ENCODE results near the gene FAM151A.

The FAM151A gene

DNA sequence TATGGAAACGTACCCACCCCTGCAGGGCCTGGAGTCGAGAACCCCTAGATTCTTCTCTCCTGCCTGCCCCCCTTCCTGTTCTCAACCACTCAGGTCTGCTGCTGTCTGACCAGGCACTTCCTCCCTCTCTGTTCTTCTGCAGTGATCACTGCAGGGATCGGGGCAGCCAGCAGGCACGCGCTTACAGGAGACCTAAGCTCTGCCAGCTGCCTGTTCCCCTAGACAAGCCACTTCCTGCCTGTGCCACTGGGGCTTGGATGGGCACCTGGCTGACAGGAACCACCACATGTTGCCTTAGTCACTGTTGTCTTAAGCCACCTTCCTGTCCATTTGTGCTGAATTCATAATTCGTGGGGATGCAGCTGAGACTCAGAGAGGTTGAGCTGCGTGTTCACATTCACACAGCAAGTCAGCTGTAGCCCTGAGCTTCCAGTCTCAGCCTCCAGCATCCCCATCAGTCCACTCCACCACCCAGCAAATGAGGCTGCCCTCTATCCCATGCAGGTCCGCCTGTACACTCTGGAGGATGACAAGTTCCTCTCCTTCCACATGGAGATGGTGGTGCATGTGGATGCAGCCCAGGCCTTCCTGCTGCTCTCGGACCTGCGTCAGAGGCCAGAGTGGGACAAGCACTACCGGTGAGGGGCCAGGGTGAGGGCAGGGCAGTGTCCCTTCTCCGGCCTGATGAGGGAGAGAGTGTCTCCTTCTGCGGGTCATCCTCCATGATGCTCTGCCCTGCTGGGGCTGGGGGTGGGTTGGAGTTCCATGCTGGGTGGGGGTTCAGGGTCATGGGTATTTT is 18.6 kb downstream of the FAM151A start:
- in situ Hi-C loops (cut with HindIII; ENCODE audit: low sequenced_read_pairs): no loop called here

- in situ Hi-C loops (cut with HindIII; ENCODE audit: low sequenced_read_pairs): no loop called here
Measured at GRCh38 chr1:54604051-54604450, 19.3 kb downstream of the FAM151A start.

DNA sequence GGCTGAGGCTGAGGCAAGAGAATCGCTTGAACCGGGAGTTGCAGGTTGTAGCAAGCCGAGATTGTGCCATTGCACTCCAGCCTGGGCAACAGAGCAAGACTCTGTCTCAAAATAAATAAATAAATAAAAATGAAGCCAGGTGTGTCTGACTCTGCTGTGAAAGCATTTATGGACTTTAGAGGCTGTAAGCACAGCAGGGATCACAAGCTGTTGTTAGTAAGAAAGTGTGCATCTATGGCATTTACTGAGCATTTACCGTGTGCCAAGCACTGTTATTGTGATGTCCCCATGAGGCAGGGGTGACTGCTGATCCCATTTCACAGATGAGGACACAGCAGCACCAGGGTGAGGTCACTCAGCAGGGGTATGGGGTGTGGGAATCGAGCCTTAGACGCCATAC is 20.1 kb downstream of the FAM151A start:
- in situ Hi-C loops (cut with HindIII; ENCODE audit: low sequenced_read_pairs): no loop called here

DNA sequence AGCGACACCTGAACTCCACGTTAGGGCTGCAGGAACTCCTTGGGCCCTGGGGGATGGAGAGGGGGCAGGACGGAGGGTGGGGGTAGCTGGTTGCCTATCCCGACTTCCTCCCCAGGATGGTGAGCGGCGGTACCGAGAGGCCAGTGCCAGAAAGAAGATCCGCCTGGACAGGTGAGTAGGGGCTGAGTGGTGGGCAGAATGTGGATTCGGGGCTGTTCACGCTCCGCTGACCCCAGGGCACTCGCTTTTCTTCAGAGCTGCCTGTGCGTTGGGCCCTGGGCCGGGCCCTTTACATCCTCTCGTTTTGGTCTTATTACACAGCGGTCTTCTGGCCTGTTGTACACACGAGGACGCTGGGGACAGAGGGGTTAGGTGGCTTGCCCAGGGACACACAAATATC is 20.8 kb downstream of the FAM151A start:
- in situ Hi-C loops (cut with HindIII; ENCODE audit: low sequenced_read_pairs): no loop called here

DNA sequence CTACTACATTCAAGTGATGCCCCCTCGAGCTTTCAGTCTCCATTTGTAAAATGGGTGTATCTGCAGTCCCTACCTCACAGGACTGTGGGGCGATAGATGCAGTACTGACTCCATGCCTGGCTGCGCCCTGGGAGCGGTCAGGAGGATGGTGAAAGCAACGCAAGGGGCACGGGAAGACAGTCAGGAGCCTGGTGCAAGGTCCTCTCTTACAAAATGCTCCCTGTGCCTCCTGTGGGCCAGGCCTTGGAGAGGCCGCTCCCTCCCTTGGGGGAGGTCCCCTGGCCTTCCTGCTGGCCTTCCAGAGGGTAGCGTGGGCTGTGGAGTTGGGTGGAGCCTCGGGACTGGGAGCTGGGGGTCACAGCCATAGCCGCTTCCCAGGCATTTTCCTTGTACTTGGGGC is 21.6 kb downstream of the FAM151A start:
- in situ Hi-C loops (cut with HindIII; ENCODE audit: low sequenced_read_pairs): no loop called here

- in situ Hi-C loops (cut with HindIII; ENCODE audit: low sequenced_read_pairs): no loop called here
Measured at GRCh38 chr1:54600947-54601721, 22.2 kb downstream of the FAM151A start.

GRCh38 chr1:54599211-54599823 is 24.0 kb downstream of the FAM151A start:
- in situ Hi-C loops (cut with HindIII; ENCODE audit: low sequenced_read_pairs): no loop called here

GRCh38 chr1:54597455-54598030 is 25.8 kb downstream of the FAM151A start:
- in situ Hi-C loops (cut with HindIII; ENCODE audit: low sequenced_read_pairs): no loop called here

- in situ Hi-C loops (cut with HindIII; ENCODE audit: low sequenced_read_pairs): no loop called here
Measured at GRCh38 chr1:54596756-54597155, 26.6 kb downstream of the FAM151A start.

- in situ Hi-C loops (cut with HindIII; ENCODE audit: low sequenced_read_pairs): no loop called here
Measured at GRCh38 chr1:54595956-54596498, 27.3 kb downstream of the FAM151A start.

- in situ Hi-C loops (cut with HindIII; ENCODE audit: low sequenced_read_pairs): no loop called here
Measured at GRCh38 chr1:54594463-54594862, 28.9 kb downstream of the FAM151A start.

DNA sequence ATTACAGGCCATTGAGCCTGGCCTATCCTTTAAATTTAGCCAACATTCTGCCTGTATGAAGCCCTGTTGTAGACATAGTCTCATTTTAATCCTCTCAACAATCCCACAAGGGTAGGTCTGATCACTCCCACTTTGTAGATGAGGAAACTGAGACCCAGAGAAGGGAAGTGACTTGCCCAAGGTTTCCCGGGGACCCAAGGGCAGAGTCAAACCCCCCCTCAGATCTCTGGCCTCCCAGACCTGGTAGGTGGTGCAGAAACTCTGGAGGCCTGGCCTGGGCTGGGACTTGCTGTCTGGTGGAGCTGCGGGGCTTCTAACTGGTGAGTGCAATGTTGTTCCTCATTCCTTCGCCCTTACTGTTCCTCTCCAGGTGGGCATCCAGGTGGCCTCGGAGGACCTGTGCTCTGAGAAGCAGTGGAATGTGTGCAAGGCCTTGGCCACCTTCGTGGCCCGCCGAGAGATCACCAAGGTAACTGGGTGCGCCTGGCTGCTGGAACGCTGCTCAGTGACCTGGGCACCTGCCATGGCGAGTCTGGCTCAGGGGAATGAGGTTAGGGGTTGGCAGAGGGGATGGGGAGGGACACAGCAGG is 29.7 kb downstream of the FAM151A start:
- in situ Hi-C loops (cut with HindIII; ENCODE audit: low sequenced_read_pairs): no loop called here

- in situ Hi-C loops (cut with HindIII; ENCODE audit: low sequenced_read_pairs): no loop called here
Measured at GRCh38 chr1:54591127-54591756, 32.1 kb downstream of the FAM151A start.

DNA sequence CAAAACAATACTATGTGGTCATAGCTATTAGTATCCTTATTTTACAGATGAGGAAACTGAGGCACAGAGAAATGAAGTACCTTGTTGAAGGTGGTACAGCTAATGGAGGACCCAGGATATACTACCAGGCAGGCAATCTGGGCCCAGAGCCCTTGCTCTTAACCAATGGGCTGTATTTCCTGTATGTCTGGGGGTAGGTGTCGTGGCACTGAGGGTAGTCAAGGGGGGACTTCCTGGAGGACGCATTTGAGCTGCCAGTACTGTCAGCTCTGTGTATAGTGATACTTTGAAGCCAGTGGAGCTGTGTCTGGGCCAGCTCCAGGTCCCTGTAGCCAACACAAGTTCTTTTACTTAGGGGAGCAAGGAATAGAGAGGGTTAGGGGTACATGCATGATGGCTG is 34.9 kb downstream of the FAM151A start:
- in situ Hi-C loops (cut with HindIII; ENCODE audit: low sequenced_read_pairs): no loop called here

DNA sequence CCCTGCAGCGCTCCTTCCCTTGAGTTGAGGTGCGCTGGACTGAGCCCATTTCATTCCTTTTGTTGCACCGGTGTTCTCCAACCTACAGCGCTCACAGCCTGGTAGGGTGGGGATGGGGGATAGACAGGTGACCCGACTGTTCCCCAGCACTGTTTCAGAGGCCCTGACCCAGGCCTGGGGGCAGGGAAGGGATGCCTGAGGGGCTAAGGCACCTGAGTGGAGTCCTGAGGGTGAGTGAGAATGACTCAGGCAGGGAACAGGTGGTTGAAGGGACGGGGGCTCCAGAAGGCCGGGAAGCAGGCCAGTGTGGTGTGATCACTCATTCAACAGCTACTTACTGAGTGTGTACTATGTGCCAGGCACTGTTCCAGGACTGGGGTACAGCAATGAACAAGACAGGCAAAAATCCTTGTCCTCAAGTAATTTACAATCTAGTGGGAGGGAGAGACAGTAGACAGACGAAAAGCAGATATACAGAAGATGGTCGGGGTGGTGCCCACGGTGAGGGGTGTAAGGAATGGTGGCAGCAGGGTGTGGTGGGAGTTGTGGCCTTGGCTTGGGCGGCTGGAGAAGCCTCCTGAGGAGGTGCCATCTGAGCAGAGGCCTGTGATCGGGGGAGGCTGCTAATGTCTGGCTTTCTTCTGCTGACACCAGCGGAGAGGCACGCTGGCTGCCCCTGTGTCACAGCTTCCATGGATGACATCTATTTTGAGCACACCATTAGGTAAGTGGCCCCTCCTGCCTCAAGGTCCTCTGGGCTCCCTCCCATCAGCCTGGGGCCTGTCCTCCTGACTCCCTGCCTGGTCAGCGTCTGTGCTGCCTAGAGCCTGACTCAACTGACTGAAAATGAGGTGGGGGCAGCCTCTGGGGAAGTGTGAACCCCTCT is 37.9 kb downstream of the FAM151A start:
- in situ Hi-C loops (cut with HindIII; ENCODE audit: low sequenced_read_pairs): no loop called here

DNA sequence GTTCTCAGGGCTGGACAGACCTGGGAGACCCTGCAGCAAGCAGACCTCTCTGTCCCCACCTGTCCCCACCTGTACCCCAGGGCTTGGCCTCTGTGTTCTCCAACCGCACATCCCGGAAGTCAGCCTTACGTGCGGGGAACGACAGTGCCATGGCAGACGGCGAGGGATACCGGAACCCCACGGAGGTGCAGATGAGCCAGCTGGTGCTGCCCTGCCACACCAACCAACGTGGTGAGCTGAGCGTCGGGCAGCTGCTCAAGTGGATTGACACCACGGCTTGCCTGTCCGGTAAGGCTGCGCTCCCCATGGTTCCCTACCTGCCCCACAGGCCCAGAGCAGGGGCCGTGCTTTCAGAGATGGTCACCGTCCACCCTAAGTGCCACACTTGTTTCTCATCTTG is 38.8 kb downstream of the FAM151A start:
- in situ Hi-C loops (cut with HindIII; ENCODE audit: low sequenced_read_pairs): no loop called here

DNA sequence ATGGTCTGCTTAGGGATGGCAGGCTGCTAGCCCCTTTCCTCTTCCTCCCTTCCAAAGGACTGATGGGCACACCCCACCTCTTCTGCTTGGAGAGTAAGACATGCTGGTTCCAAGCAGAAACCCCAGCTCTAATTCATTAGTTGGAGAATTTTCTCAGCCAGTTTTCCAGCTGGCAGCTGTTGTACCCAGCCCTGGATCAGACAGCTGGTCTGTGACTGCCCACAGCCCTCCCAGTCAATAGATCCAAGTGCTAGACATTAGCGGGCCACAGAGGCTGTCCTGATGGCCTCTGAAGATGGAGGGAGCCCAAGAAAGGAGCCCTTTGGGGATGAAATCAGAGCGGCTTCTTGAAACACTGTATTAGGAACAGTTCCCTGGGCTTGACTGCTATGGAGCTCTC is 39.5 kb downstream of the FAM151A start:
- in situ Hi-C loops (cut with HindIII; ENCODE audit: low sequenced_read_pairs): no loop called here

DNA sequence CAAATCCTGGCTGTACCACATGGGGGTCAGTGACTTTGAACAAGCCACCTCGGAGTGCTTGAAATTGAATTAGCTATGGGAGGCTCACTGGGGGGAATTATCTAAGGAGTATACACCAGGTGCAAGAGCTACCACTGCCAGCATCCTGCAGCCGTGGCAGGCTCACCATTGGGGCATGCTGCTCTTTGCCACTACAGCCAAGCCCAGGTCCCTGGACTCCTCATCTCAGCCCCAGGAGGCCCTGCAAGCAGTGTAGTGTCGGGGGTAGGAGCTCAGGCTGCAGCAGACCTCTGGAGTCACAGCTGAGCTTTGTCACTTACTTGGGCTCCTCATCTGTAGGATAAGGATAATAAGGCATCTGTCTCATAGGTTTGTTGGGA is 40.0 kb downstream of the FAM151A start:
- in situ Hi-C loops (cut with HindIII; ENCODE audit: low sequenced_read_pairs): no loop called here

DNA sequence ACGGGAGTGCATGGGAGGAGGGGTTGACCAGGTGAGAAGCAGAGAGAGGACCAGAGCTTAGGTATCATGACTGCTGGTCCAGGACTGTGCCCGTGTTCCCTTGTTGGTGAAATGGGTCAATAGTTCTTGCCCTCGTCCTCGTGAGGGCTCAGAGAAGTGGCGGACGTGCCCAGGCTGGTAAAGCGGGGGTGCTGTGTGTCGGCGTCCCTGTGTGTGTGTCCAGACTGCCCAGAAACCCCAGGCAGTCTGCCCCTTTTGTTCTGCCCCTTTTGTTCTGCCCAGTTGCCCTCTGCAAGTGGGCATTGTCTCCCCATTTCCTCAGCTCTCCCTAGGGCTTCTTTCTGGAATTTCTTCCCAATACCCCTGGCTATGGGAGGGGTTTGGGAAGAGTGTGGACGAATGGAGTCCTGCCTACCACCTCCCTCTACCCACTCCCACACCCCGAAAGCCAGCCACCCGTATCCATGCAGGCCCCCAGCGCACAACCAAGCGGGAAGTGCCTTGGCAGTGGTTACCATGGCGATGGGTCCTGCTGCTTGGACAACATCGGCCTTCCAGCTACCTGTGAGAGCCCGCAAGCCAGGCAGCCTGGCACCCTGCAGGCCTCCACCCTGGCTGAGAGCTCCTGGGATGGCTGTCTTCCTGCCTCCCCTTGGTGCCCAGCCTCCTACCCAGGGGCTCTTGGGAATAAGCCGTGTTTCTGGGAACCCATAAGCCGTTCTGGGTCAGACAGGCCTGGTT is 40.6 kb downstream of the FAM151A start:
- in situ Hi-C loops (cut with HindIII; ENCODE audit: low sequenced_read_pairs): no loop called here
